Transverse colon (tissue), 3 donors: ENCODE results near the gene SLIT3.

Source experiments
- CTCF ChIP-seq, 5 experiments: fragments of 200-600 bp in 3 of 5; fragments of 450-650 bp in 2 of 5; sonication (generic) in 3 of 5; IDR thresholded peaks; 1 replicate in 2 of 5; 2 replicates in 3 of 5; pipeline ENCODE4 v1.5.1; 2016 to 2017; ENCODE audit warnings: antibody characterized with exemption in 5 of 5, inconsistent platforms in 3 of 5, mild to moderate bottlenecking in 2 of 5, moderate library complexity in 1 of 5
- EP300 ChIP-seq: sonication (generic); formaldehyde crosslinking; IDR thresholded peaks from one replicate; pipeline ENCODE4 v1.6.1; 2017; ENCODE audit warnings: antibody characterized with exemption, low read depth
- POLR2A ChIP-seq: fragments of 450-650 bp; IDR thresholded peaks from one replicate; pipeline ENCODE4 v1.6.1; 2016; ENCODE audit warnings: antibody characterized with exemption, mild to moderate bottlenecking, moderate library complexity

GRCh38 chr5:169070413-169070812 lies 230.5 kb downstream of the SLIT3 start:
- TF ChIP-seq EP300: no peak
- no peak for TF ChIP-seq CTCF (IDR thresholded peaks at IDR 0.05)
- TF ChIP-seq POLR2A: no peak
